WTC11 (cell line): Measurements from ENCODE around the gene SBNO2. TPM values are rescaled to one million over a fixed set of nuclear protein-coding genes. Genes with fewer than 3 reads are reported as not detected.

ENCODE experiments used
- ATAC-seq: fragments of 200-7000 bp; cut with Tn5 transposase; 2 replicates; pipeline ENCODE4 v1.10.0; 2021; ENCODE audit warnings: mild to moderate bottlenecking, moderate library complexity
- CTCF ChIA-PET: fragments of 300-600 bp; sonication (Branson Sonifier 250); formaldehyde crosslinking; loops from one replicate; lab custom pipeline; 2021; ENCODE audit warnings: antibody characterized with exemption; lab: Charles Lee
- POLR2A ChIA-PET: fragments of 350-600 bp; sonication (Branson Sonifier 250); formaldehyde crosslinking; loops from one replicate; lab custom pipeline; 2021; ENCODE audit warnings: antibody characterized with exemption; lab: Charles Lee
- DNase-seq: peaks from one replicate; pipeline ENCODE4 v3.0.0; 2021; ENCODE audit warnings: low spot score
- H3K27ac Mint-ChIP-seq: 2 replicates; pipeline ENCODE4 v1.8.0; 2021; ENCODE audit warnings: mixed read lengths
- H3K27me3 Mint-ChIP-seq: 2 replicates; pipeline ENCODE4 v1.8.0; 2021; ENCODE audit warnings: low read depth, mild to moderate bottlenecking, moderate library complexity, mixed read lengths
- H3K36me3 Mint-ChIP-seq: 2 replicates; pipeline ENCODE4 v1.8.0; 2021; ENCODE audit warnings: mixed read lengths
- H3K4me1 Mint-ChIP-seq: 2 replicates; pipeline ENCODE4 v1.8.0; 2022; ENCODE audit warnings: mixed read lengths
- H3K4me3 Mint-ChIP-seq: 2 replicates; pipeline ENCODE4 v1.8.0; 2021; ENCODE audit warnings: mild to moderate bottlenecking, moderate library complexity, mixed read lengths
- H3K9me3 Mint-ChIP-seq: 2 replicates; pipeline ENCODE4 v1.8.0; 2021; ENCODE audit warnings: mixed read lengths
- ATF1 ChIP-seq: sonication (generic); formaldehyde crosslinking; IDR thresholded peaks from 2 replicates; pipeline ENCODE4 v1.8.1; 2023; ENCODE audit warnings: mild to moderate bottlenecking, moderate library complexity, missing genetic modification reagents
- MXD4 ChIP-seq: fragments of 250-450 bp; sonication (Bioruptor Pico); IDR thresholded peaks from 2 replicates; pipeline ENCODE4 v1.8.0; 2021; ENCODE audit warnings: mild to moderate bottlenecking, moderate library complexity, borderline replicate concordance
- RELA ChIP-seq: sonication (generic); formaldehyde crosslinking; IDR thresholded peaks from 2 replicates; pipeline ENCODE4 v1.8.1; 2022; ENCODE audit warnings: missing genetic modification reagents, mild to moderate bottlenecking, borderline replicate concordance
- SOX15 ChIP-seq: fragments of 250-450 bp; sonication (Bioruptor Pico); IDR thresholded peaks from 2 replicates; pipeline ENCODE4 v1.9.0; 2021; ENCODE audit warnings: mild to moderate bottlenecking
- TCF7 ChIP-seq: sonication (generic); formaldehyde crosslinking; IDR thresholded peaks from 2 replicates; pipeline ENCODE4 v1.8.0; 2022; ENCODE audit warnings: mild to moderate bottlenecking, low read depth, missing genetic modification reagents, moderate library complexity
- TEAD4 ChIP-seq: sonication (generic); formaldehyde crosslinking; IDR thresholded peaks from 2 replicates; pipeline ENCODE4 v1.8.0; 2022; ENCODE audit warnings: mild to moderate bottlenecking, missing genetic modification reagents
- ZBTB43 ChIP-seq: sonication (generic); formaldehyde crosslinking; IDR thresholded peaks from 2 replicates; pipeline ENCODE4 v1.8.1; 2023; ENCODE audit warnings: mild to moderate bottlenecking, missing genetic modification reagents
- ZNF416 ChIP-seq: fragments of 250-450 bp; sonication (Bioruptor Pico); IDR thresholded peaks from 2 replicates; pipeline ENCODE4 v1.9.0; 2021; ENCODE audit warnings: mild to moderate bottlenecking, inconsistent platforms
- total RNA-seq: library from RNA; stranded (reverse); gene quantifications from 3 replicates; pipeline ENCODE4 v1.2.3, GENCODE V29; 2021
- TF ChIP-seq, protein P1 (sequence below): fragments of 250-450 bp; sonication (Bioruptor Pico); IDR thresholded peaks from 2 replicates; pipeline ENCODE4 v1.9.0; 2021; ENCODE audit warnings: mild to moderate bottlenecking, borderline replicate concordance
- TF ChIP-seq, protein P2 (sequence below): sonication (generic); formaldehyde crosslinking; IDR thresholded peaks from 2 replicates; pipeline ENCODE4 v1.8.1; 2023; ENCODE audit warnings: mild to moderate bottlenecking, missing genetic modification reagents, borderline replicate concordance
- TF ChIP-seq, protein P3 (sequence below): sonication (generic); formaldehyde crosslinking; IDR thresholded peaks from 2 replicates; pipeline ENCODE4 v1.8.1; 2022; ENCODE audit warnings: mild to moderate bottlenecking, missing genetic modification reagents, moderate library complexity, borderline replicate concordance
- TF ChIP-seq, protein P4 (sequence below): sonication (generic); formaldehyde crosslinking; conservative IDR thresholded peaks from 2 replicates; pipeline ENCODE4 v1.8.1; 2022; ENCODE audit warnings: mild to moderate bottlenecking, missing genetic modification reagents
- TF ChIP-seq, protein P5 (sequence below): sonication (generic); formaldehyde crosslinking; IDR thresholded peaks from 2 replicates; pipeline ENCODE4 v1.8.1; 2023; ENCODE audit warnings: mild to moderate bottlenecking, missing genetic modification reagents, moderate library complexity
- TF ChIP-seq, protein P6 (sequence below): sonication (generic); formaldehyde crosslinking; IDR thresholded peaks from 2 replicates; pipeline ENCODE4 v1.8.0; 2023; ENCODE audit warnings: missing genetic modification reagents, mild to moderate bottlenecking, borderline replicate concordance

The SBNO2 gene
- total RNA-seq, 1 experiment from 2014 or later, result 57.3 TPM

DNA sequence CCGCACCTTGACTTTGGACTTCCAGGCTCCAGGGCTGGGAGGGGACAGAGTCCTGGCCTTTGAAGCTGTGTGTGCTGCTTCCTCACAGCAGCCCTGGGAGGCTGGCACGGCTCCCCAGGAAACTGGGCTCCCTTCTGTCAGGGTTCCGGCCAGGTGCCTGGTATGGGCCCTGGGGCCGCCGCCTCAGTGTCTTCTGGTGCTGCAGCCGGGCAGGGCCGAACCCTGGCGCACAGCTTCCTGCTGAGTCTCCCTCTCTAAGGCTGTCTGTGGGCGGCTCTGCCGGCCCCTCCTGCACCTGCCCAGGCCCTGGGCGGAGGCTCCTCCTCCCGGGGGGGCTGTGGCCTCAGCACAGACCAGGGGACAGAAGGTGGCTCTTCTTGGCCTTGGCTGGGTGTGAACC, 37.9 kb downstream of the SBNO2 start (continued):
- TF ChIP-seq, protein P1, sequence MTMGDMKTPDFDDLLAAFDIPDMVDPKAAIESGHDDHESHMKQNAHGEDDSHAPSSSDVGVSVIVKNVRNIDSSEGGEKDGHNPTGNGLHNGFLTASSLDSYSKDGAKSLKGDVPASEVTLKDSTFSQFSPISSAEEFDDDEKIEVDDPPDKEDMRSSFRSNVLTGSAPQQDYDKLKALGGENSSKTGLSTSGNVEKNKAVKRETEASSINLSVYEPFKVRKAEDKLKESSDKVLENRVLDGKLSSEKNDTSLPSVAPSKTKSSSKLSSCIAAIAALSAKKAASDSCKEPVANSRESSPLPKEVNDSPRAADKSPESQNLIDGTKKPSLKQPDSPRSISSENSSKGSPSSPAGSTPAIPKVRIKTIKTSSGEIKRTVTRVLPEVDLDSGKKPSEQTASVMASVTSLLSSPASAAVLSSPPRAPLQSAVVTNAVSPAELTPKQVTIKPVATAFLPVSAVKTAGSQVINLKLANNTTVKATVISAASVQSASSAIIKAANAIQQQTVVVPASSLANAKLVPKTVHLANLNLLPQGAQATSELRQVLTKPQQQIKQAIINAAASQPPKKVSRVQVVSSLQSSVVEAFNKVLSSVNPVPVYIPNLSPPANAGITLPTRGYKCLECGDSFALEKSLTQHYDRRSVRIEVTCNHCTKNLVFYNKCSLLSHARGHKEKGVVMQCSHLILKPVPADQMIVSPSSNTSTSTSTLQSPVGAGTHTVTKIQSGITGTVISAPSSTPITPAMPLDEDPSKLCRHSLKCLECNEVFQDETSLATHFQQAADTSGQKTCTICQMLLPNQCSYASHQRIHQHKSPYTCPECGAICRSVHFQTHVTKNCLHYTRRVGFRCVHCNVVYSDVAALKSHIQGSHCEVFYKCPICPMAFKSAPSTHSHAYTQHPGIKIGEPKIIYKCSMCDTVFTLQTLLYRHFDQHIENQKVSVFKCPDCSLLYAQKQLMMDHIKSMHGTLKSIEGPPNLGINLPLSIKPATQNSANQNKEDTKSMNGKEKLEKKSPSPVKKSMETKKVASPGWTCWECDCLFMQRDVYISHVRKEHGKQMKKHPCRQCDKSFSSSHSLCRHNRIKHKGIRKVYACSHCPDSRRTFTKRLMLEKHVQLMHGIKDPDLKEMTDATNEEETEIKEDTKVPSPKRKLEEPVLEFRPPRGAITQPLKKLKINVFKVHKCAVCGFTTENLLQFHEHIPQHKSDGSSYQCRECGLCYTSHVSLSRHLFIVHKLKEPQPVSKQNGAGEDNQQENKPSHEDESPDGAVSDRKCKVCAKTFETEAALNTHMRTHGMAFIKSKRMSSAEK (CRISPR knock-in tag), result no peak
- TF ChIP-seq RELA (CRISPR knock-in tag) (no peak), TEAD4 (CRISPR knock-in tag) (no peak), ZBTB43 (CRISPR knock-in tag) (no peak)
- TF ChIP-seq, protein P2, sequence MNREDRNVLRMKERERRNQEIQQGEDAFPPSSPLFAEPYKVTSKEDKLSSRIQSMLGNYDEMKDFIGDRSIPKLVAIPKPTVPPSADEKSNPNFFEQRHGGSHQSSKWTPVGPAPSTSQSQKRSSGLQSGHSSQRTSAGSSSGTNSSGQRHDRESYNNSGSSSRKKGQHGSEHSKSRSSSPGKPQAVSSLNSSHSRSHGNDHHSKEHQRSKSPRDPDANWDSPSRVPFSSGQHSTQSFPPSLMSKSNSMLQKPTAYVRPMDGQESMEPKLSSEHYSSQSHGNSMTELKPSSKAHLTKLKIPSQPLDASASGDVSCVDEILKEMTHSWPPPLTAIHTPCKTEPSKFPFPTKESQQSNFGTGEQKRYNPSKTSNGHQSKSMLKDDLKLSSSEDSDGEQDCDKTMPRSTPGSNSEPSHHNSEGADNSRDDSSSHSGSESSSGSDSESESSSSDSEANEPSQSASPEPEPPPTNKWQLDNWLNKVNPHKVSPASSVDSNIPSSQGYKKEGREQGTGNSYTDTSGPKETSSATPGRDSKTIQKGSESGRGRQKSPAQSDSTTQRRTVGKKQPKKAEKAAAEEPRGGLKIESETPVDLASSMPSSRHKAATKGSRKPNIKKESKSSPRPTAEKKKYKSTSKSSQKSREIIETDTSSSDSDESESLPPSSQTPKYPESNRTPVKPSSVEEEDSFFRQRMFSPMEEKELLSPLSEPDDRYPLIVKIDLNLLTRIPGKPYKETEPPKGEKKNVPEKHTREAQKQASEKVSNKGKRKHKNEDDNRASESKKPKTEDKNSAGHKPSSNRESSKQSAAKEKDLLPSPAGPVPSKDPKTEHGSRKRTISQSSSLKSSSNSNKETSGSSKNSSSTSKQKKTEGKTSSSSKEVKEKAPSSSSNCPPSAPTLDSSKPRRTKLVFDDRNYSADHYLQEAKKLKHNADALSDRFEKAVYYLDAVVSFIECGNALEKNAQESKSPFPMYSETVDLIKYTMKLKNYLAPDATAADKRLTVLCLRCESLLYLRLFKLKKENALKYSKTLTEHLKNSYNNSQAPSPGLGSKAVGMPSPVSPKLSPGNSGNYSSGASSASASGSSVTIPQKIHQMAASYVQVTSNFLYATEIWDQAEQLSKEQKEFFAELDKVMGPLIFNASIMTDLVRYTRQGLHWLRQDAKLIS (CRISPR knock-in tag), result no peak
- TF ChIP-seq, protein P3, sequence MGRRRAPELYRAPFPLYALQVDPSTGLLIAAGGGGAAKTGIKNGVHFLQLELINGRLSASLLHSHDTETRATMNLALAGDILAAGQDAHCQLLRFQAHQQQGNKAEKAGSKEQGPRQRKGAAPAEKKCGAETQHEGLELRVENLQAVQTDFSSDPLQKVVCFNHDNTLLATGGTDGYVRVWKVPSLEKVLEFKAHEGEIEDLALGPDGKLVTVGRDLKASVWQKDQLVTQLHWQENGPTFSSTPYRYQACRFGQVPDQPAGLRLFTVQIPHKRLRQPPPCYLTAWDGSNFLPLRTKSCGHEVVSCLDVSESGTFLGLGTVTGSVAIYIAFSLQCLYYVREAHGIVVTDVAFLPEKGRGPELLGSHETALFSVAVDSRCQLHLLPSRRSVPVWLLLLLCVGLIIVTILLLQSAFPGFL (CRISPR knock-in tag), result no peak

DNA sequence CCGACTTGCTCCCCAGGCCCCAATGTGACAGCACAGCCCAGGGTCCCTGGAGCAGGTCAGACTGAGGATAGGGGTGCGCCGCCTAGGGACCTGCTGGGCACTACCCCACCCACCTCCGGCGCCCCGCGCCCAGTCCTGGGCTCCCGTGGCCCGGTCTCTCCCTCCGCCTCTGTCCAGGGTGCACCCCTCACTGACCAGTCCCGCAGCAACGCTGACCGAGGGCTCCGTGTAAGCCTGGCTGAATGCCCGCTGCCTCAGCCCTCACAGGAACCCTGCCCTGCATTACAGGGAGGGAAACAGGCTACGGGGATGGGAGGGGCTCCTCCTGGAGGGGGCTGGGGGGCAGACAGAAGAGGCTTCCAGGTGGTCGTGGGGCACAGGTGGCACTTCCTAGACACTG, 38.6 kb downstream of the SBNO2 start:
- peaks cover 3% of the 10 kb centered on the region; the same call in 1 of the 2 replicates for H3K36me3 Mint-ChIP-seq
- ATAC-seq (no peak), DNase-seq (no peak)
- peaks cover 2% of the 10 kb centered on the region for H3K4me1 Mint-ChIP-seq
- H3K27me3 Mint-ChIP-seq, result no peaks in the 10 kb centered on the region
- TF ChIP-seq, protein P4, sequence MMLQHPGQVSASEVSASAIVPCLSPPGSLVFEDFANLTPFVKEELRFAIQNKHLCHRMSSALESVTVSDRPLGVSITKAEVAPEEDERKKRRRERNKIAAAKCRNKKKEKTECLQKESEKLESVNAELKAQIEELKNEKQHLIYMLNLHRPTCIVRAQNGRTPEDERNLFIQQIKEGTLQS (CRISPR knock-in tag), result no peak
- TF ChIP-seq SOX15 (CRISPR knock-in tag) (no peak), TCF7 (CRISPR knock-in tag) (no peak), MXD4 (CRISPR knock-in tag) (no peak), ATF1 (no peak), ZNF416 (CRISPR knock-in tag) (no peak)
- TF ChIP-seq, protein P5, sequence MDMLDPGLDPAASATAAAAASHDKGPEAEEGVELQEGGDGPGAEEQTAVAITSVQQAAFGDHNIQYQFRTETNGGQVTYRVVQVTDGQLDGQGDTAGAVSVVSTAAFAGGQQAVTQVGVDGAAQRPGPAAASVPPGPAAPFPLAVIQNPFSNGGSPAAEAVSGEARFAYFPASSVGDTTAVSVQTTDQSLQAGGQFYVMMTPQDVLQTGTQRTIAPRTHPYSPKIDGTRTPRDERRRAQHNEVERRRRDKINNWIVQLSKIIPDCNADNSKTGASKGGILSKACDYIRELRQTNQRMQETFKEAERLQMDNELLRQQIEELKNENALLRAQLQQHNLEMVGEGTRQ (CRISPR knock-in tag), result no peak
- TF ChIP-seq, protein P6, sequence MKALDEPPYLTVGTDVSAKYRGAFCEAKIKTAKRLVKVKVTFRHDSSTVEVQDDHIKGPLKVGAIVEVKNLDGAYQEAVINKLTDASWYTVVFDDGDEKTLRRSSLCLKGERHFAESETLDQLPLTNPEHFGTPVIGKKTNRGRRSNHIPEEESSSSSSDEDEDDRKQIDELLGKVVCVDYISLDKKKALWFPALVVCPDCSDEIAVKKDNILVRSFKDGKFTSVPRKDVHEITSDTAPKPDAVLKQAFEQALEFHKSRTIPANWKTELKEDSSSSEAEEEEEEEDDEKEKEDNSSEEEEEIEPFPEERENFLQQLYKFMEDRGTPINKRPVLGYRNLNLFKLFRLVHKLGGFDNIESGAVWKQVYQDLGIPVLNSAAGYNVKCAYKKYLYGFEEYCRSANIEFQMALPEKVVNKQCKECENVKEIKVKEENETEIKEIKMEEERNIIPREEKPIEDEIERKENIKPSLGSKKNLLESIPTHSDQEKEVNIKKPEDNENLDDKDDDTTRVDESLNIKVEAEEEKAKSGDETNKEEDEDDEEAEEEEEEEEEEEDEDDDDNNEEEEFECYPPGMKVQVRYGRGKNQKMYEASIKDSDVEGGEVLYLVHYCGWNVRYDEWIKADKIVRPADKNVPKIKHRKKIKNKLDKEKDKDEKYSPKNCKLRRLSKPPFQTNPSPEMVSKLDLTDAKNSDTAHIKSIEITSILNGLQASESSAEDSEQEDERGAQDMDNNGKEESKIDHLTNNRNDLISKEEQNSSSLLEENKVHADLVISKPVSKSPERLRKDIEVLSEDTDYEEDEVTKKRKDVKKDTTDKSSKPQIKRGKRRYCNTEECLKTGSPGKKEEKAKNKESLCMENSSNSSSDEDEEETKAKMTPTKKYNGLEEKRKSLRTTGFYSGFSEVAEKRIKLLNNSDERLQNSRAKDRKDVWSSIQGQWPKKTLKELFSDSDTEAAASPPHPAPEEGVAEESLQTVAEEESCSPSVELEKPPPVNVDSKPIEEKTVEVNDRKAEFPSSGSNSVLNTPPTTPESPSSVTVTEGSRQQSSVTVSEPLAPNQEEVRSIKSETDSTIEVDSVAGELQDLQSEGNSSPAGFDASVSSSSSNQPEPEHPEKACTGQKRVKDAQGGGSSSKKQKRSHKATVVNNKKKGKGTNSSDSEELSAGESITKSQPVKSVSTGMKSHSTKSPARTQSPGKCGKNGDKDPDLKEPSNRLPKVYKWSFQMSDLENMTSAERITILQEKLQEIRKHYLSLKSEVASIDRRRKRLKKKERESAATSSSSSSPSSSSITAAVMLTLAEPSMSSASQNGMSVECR (CRISPR knock-in tag), result no peak
- H3K27ac Mint-ChIP-seq, result no peak overlapping the region
- H3K4me3 Mint-ChIP-seq, result no peak overlapping the region
- H3K9me3 Mint-ChIP-seq, result no peaks in the 10 kb centered on the region
- ChIA-PET CTCF (interaction anchor here (0.7 to 2.4 kb wide), 2 partner anchors 22 to 1218 kb away, joined by 5 to 11 read pairs; no protein-coding TSS in a partner anchor), POLR2A (interaction anchor here (0.6 to 0.7 kb wide), 2 partner anchors 11 to 15 kb away, joined by 6 to 7 read pairs; no protein-coding TSS in a partner anchor)
